HG03354 (cell line): Measurements from ENCODE around the gene RIOK3.

Source experiments
- ATAC-seq: cut with Tn5 transposase; IDR thresholded peaks from one replicate; pipeline ENCODE4 v1.9.1; 2021; ENCODE audit warnings: mild to moderate bottlenecking; ENCODE audit not compliant: unreplicated experiment, poor library complexity, severe bottlenecking

RIOK3 gene

DNA sequence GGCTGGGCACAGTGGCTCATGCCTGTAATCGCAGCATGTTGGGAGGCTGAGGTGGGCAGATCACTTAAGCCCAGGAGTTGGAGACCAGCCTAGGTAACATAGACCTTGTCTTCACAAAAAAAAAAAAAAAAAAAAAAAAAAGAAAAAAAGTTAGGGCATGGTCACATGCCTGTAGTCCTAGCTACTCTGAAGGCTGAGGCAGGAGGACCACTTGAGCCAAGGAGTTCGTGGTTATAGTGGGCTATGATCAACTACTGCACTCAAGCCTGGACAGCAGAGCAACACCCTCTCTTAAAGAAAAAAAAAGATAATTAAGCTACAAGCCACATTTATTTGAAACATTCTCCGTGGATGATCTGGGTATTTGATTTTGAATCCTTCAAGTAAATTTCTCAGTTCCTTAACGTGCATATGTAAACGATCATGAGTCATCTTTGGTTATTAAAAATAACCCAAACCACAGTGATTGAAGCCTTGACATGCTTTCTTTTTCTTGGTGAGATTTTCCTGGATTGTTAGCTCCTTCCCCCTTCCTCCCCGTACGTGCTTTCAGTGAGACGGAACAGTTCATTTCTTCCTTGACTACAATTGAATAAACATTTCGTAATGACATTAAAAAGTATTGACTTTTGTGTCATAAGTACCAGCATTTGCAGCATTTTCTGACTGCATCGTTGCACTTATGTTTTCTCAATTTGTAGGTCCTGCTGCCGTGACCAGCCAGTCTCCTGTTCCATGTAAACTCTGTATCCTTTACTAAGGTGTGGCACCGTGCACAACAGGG, 70.5 kb downstream of the RIOK3 start:
- ATAC-seq: no peak

DNA sequence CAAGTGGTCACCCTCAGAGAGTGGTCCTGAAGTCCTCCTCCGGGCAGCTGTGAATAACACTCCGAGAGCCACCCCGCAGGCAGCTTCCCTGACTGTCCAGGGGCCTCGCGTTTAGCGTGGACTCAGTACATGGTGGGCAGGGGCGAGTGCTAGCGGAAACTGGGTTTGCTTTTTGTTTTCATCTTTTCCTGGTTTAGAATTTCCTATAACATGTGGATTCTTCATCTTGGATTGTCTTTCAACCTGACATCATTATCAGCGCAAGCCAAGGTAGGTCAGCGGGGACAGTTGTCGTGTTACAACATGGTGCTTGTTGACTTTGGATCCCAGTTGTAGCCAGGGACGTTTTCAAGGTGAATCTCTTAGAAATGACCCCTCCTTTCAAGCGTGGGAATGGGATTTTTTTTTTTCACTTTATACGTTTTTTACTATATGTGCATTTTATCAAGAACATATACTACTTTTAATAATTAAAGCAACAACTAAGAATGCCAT, 71.2 kb downstream of the RIOK3 start:
- no peak for ATAC-seq

DNA sequence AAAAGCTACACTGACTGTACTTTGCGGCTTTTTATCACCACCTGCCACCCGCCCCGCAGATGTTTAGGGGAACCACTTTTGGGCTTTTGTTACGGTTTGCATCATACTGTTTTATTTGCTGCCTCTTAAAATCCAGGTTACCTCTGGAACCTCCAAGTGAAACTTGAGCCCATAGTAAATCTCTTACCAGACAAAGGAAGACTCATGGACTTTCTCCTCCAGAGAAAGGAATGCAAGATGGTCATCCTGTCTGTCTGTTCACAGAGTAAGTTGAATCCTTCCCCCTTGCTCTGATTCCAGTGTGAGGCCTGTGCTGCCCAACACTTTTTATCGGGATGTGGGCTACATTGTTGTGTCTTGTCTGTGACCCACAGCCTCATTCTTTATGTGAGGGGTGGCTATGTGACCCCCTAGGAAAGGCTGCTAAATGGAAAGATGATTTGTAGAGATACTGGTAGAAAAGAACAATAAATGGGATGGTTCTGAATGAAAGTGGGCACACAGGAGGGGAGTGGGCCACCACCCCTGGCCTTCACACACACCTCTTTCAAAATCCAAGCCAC, 73.5 kb downstream of the RIOK3 start:
- no peak for ATAC-seq

DNA sequence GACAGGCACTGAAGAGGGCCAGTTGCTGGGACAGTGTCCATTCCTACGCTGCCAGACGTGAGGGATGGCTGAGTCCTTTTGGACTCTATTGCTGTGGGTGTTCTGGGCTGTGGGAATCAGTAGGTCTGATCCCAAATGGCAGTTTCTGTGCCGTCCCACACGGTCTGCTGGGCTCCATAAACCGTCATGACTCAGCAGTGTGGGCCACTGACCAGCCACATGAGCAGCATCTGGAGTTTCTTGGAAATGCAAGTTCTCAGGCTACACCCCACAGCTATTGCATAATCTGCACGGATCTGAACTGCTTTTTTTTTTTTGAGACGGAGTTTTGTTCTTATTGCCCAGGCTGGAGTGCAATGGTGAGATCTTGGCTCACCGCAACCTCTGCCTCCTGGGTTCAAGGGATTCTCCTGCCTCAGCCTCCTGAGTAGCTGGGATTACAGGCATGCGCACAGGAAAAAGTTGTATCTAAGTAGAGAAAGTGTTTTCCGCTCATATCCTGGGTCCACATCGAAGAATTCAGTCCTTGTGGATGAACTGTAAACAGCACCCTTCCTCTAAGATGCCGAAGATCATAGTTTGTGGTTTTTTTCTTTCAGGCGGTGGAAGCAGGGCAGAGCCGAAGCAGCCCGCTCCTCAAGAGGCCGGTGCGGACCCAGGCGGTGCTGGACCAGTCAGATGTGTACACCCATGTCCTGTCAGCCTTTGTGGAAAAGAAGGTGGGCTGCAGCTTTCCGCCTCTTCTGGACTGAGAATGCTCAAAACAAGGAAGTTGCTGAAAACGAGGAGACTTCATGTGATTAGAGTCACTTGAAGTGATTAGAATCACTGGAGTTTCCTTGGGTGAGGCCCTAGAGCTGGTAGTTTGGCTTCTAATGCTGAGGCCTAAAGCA, 75.7 kb downstream of the RIOK3 start:
- ATAC-seq: no peak

DNA sequence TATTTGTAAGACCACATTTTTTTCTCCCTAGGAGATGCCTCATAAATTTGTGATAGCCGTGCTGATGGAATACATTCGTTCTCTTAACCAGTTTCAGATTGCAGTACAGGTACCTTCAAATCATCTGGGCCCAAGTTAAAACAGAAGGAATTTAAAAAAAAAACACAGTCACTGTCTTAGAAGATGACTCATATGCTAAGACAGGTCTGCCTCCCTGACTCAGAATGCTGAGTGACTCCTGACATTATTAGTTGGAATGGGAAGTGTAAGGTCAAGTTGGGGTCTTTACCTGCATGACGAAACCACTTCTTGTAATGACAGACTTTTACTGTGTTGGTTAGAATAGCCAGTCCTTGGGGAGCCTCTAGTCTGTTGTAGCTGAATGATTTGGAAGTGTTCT, 76.5 kb downstream of the RIOK3 start:
- no peak for ATAC-seq

DNA sequence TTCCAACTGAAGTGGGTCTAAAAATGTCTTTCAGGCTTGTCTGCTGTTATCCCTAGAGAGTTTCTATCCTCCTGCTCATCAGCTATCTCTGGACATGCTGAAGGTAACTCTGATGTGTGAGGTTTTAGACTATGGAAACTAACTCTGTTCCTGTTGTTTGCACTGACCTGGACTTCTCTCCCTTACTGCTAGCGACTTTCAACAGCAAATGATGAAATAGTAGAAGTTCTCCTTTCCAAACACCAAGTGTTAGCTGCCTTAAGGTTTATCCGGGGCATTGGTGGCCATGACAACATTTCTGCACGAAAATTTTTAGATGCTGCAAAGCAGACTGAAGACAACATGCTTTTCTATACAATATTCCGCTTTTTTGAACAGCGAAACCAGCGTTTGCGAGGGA, 77.1 kb downstream of the RIOK3 start:
- no peak for ATAC-seq

DNA sequence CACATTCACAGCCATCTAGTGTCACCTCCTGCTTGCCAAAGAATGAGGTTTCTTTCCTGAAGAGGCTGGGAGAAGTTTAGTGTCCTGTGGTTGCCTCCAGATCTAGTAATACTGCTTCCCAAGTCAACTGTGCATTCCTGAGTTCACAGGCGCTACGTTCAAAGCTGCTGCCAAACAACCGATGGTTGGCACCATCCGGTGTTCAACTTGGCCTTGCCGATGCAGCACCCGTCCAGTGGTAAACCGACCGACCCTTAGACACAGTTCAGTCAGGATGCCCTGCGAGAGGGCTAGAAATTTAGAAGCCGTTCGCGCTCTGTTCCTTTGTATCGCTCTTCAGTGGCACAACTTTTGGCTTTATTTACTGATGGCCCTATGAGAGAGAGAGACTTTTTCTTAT, 78.8 kb downstream of the RIOK3 start:
- no peak for ATAC-seq
